ENCODE measurements around the gene TRMT112. TPM values are rescaled to one million over a fixed set of nuclear protein-coding genes. Genes with fewer than 3 reads are reported as not detected.

TRMT112 gene
- total and polyA plus RNA-seq, 4 donors: 52.5 to 137 (median 131) TPM

- no peak for DNase-seq (ENCODE audit: low spot score)
- Histone ChIP-seq H3K4me3 (ENCODE audit: low read depth in 1 of 3, low read length in 3 of 3) (no peak overlapping the region), H3K9ac (ENCODE audit: low read depth in 1 of 2, low read length in 2 of 2) (no peak overlapping the region), H3K27me3 (ENCODE audit: control insufficient read depth in 4 of 4, insufficient read depth in 4 of 4, low read length in 3 of 4) (no peaks in the 10 kb centered on the region), H3K36me3 (ENCODE audit: control insufficient read depth in 4 of 4, insufficient read depth in 3 of 4, low read depth in 1 of 4, low read length in 3 of 4) (peaks cover 0 to 9% (median 2%) of the 10 kb centered on the region in 4 donors), H3K4me1 (ENCODE audit: control insufficient read depth in 4 of 4, insufficient read depth in 4 of 4, low read length in 3 of 4) (peaks cover 5 to 27% (median 20%) of the 10 kb centered on the region in 4 donors), H3K9me3 (ENCODE audit: control insufficient read depth in 4 of 4, low read length in 3 of 4) (no peaks in the 10 kb centered on the region), H3K27ac (ENCODE audit: low read depth in 1 of 2, low read length in 2 of 2) (peak overlapping the region; percentile 98)
- 80% methylated on average over 27 of the region's 27 CpGs for WGBS
- TF ChIP-seq, protein P1, sequence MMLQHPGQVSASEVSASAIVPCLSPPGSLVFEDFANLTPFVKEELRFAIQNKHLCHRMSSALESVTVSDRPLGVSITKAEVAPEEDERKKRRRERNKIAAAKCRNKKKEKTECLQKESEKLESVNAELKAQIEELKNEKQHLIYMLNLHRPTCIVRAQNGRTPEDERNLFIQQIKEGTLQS (IDR thresholded peaks at IDR 0.05): no peak
- no peak for TF ChIP-seq RXRA (IDR thresholded peaks at IDR 0.05)
- TF ChIP-seq, protein P2, sequence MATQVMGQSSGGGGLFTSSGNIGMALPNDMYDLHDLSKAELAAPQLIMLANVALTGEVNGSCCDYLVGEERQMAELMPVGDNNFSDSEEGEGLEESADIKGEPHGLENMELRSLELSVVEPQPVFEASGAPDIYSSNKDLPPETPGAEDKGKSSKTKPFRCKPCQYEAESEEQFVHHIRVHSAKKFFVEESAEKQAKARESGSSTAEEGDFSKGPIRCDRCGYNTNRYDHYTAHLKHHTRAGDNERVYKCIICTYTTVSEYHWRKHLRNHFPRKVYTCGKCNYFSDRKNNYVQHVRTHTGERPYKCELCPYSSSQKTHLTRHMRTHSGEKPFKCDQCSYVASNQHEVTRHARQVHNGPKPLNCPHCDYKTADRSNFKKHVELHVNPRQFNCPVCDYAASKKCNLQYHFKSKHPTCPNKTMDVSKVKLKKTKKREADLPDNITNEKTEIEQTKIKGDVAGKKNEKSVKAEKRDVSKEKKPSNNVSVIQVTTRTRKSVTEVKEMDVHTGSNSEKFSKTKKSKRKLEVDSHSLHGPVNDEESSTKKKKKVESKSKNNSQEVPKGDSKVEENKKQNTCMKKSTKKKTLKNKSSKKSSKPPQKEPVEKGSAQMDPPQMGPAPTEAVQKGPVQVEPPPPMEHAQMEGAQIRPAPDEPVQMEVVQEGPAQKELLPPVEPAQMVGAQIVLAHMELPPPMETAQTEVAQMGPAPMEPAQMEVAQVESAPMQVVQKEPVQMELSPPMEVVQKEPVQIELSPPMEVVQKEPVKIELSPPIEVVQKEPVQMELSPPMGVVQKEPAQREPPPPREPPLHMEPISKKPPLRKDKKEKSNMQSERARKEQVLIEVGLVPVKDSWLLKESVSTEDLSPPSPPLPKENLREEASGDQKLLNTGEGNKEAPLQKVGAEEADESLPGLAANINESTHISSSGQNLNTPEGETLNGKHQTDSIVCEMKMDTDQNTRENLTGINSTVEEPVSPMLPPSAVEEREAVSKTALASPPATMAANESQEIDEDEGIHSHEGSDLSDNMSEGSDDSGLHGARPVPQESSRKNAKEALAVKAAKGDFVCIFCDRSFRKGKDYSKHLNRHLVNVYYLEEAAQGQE (IDR thresholded peaks at IDR 0.05): no peak
- TF ChIP-seq JUND (IDR thresholded peaks at IDR 0.05): no peak
- no peak for TF ChIP-seq SP1 (IDR thresholded peaks at IDR 0.05)
- no peak for TF ChIP-seq YY1 (IDR thresholded peaks at IDR 0.05)
Observed at GRCh38 chr11:64267207-64267945, 50.0 kb downstream of the TRMT112 start.

Small RNA genes lying within 50 kb of the gene (small RNA-seq; reads per million reads assigned to genes)
- gene MIR7155: not detected
- not detected for gene RF00019

Other genes starting within 250 kb of the TRMT112 start
- gene MACROD1, start 151.4 kb downstream of the TRMT112 start, total RNA-seq: 10 to 100 TPM in 1 of 2 donors, 1 to 10 TPM in 1; 8.9 to 12.6 TPM
- 10 to 100 TPM; 13.5 to 25.9 TPM for gene MACROD1, start 151.4 kb downstream of the TRMT112 start, polyA plus RNA-seq
- gene STIP1, start 131.4 kb downstream of the TRMT112 start, total RNA-seq: 10 to 100 TPM; 51.3 to 58.1 TPM
- gene STIP1, start 131.4 kb downstream of the TRMT112 start, polyA plus RNA-seq: 10 to 100 TPM; 22.6 to 33.7 TPM
- gene FERMT3, start 110.8 kb downstream of the TRMT112 start, total RNA-seq: 10 to 100 TPM; 11.0 to 47.2 TPM
- 1 to 10 TPM; 3.4 to 8.5 TPM for gene FERMT3, start 110.8 kb downstream of the TRMT112 start, polyA plus RNA-seq
- 10 to 100 TPM; 14.0 to 22.9 TPM for gene TRPT1, start 91.4 kb downstream of the TRMT112 start, total RNA-seq
- gene TRPT1, start 91.4 kb downstream of the TRMT112 start, polyA plus RNA-seq: 10 to 100 TPM; 18.7 to 37.8 TPM
- 10 to 100 TPM; 20.0 to 47.8 TPM for gene NUDT22, start 91.3 kb downstream of the TRMT112 start, total RNA-seq
- 10 to 100 TPM; 37.9 to 44.5 TPM for gene NUDT22, start 91.3 kb downstream of the TRMT112 start, polyA plus RNA-seq
- 10 to 100 TPM in 1 of 2 donors, 1 to 10 TPM in 1; 8.5 to 25.9 TPM for gene DNAJC4, start 87.0 kb downstream of the TRMT112 start, total RNA-seq
- 10 to 100 TPM; 22.7 to 24.3 TPM for gene DNAJC4, start 87.0 kb downstream of the TRMT112 start, polyA plus RNA-seq
- gene VEGFB, start 83.0 kb downstream of the TRMT112 start, total RNA-seq: 1 to 10 TPM; 3.6 to 9.5 TPM
- 10 to 100 TPM; 11.9 to 17.3 TPM for gene VEGFB, start 83.0 kb downstream of the TRMT112 start, polyA plus RNA-seq
- gene FKBP2, start 76.5 kb downstream of the TRMT112 start, total RNA-seq: 10 to 100 TPM; 60.8 to 79.0 TPM
- gene FKBP2, start 76.5 kb downstream of the TRMT112 start, polyA plus RNA-seq: 100 to 1,000 TPM; 170 to 241 TPM
- gene PPP1R14B, start 70.6 kb downstream of the TRMT112 start, total RNA-seq: 10 to 100 TPM; 34.9 to 41.7 TPM
- 10 to 100 TPM; 24.2 to 57.6 TPM for gene PPP1R14B, start 70.6 kb downstream of the TRMT112 start, polyA plus RNA-seq
- 1 to 10 TPM; 7.7 to 8.5 TPM for gene PLCB3, start 66.0 kb downstream of the TRMT112 start, total RNA-seq
- 1 to 10 TPM in 1 of 2 donors, under 1 TPM in 1; 0.79 to 3.1 TPM for gene PLCB3, start 66.0 kb downstream of the TRMT112 start, polyA plus RNA-seq
- 10 to 100 TPM; 16.0 to 21.1 TPM for gene BAD, start 32.9 kb downstream of the TRMT112 start, total RNA-seq
- gene BAD, start 32.9 kb downstream of the TRMT112 start, polyA plus RNA-seq: 10 to 100 TPM; 39.3 to 39.5 TPM
- gene GPR137, start 31.7 kb downstream of the TRMT112 start, total RNA-seq: 10 to 100 TPM in 1 of 2 donors, 1 to 10 TPM in 1; 6.9 to 11.0 TPM
- 10 to 100 TPM in 1 of 2 donors, 1 to 10 TPM in 1; 6.7 to 22.2 TPM for gene GPR137, start 31.7 kb downstream of the TRMT112 start, polyA plus RNA-seq
- not detected for gene KCNK4, start 26.3 kb downstream of the TRMT112 start, total RNA-seq
- not detected for gene KCNK4, start 26.3 kb downstream of the TRMT112 start, polyA plus RNA-seq
- gene CATSPERZ, start 17.2 kb downstream of the TRMT112 start, total RNA-seq: under 1 TPM in 1 of 2 donors, not detected in 1; 0.42 TPM
- gene CATSPERZ, start 17.2 kb downstream of the TRMT112 start, polyA plus RNA-seq: not detected
- gene ESRRA, start 12.0 kb downstream of the TRMT112 start, total RNA-seq: 10 to 100 TPM; 19.8 to 64.8 TPM
- 10 to 100 TPM; 13.9 to 55.3 TPM for gene ESRRA, start 12.0 kb downstream of the TRMT112 start, polyA plus RNA-seq
- 10 to 100 TPM; 66.8 to 93.4 TPM for gene PRDX5, start 562 bp upstream of the TRMT112 start, total RNA-seq
- gene PRDX5, start 562 bp upstream of the TRMT112 start, polyA plus RNA-seq: 100 to 1,000 TPM; 176 to 201 TPM
- 1 to 10 TPM; 4.4 to 4.9 TPM for gene CCDC88B, start 22.6 kb upstream of the TRMT112 start, total RNA-seq
- 1 to 10 TPM; 3.5 to 3.6 TPM for gene CCDC88B, start 22.6 kb upstream of the TRMT112 start, polyA plus RNA-seq
- gene RPS6KA4, start 41.6 kb upstream of the TRMT112 start, total RNA-seq: 10 to 100 TPM; 10.8 to 13.5 TPM
- 1 to 10 TPM; 2.0 to 9.1 TPM for gene RPS6KA4, start 41.6 kb upstream of the TRMT112 start, polyA plus RNA-seq
- gene SLC22A11, start 238.4 kb upstream of the TRMT112 start, total RNA-seq: under 1 TPM; 0.23 to 0.33 TPM
- under 1 TPM in 1 of 2 donors, not detected in 1; 0.09 TPM for gene SLC22A11, start 238.4 kb upstream of the TRMT112 start, polyA plus RNA-seq

Data from liver (tissue), 10 donors.